Loucy (cell line): ENCODE measurements around the gene CDK15.

Source experiments
- EZH2phosphoT487 ChIP-seq: fragments of 200-600 bp; IDR thresholded peaks from 2 replicates; pipeline ENCODE4 v1.6.1; 2018; ENCODE audit warnings: antibody characterized with exemption, mild to moderate bottlenecking, moderate library complexity, borderline replicate concordance
- TF ChIP-seq, protein P1 (sequence below): fragments of 200-600 bp; sonication (generic); conservative IDR thresholded peaks from 2 replicates; pipeline ENCODE4 v1.5.1; 2014; ENCODE audit warnings: mild to moderate bottlenecking, antibody characterized with exemption, low read length

DNA sequence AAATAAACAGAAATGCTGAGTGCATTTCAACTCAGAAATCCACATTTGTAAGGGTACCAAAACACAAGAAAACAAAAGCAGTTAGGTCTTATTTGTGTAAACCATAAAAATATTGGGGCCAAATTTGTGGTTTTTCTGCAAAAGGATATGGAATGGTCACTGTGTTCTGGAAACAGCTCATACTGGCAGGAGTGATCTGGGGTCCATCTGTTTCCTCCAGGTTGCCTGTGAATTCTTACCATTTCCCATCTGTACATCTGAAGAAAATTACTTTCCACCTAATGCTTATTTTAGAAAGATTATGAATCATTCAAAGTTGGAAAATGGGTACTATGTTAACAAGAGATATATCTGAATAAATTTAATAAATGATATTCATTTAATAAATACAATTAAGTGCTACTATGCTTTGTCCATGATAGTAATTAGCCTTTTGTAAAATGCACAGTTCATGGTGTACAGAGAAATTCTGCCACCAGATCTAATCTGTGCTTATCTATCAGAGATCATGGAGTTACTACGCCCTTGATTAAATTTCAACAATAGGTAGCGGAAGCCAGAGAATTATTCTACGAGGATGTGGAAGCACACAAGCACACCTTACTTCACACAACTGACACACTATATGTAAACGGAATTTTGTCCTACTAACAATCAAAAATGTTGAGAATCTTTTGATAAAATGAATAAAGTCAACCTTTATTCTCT is 36.5 kb upstream of the CDK15 start:
- TF ChIP-seq, protein P1, sequence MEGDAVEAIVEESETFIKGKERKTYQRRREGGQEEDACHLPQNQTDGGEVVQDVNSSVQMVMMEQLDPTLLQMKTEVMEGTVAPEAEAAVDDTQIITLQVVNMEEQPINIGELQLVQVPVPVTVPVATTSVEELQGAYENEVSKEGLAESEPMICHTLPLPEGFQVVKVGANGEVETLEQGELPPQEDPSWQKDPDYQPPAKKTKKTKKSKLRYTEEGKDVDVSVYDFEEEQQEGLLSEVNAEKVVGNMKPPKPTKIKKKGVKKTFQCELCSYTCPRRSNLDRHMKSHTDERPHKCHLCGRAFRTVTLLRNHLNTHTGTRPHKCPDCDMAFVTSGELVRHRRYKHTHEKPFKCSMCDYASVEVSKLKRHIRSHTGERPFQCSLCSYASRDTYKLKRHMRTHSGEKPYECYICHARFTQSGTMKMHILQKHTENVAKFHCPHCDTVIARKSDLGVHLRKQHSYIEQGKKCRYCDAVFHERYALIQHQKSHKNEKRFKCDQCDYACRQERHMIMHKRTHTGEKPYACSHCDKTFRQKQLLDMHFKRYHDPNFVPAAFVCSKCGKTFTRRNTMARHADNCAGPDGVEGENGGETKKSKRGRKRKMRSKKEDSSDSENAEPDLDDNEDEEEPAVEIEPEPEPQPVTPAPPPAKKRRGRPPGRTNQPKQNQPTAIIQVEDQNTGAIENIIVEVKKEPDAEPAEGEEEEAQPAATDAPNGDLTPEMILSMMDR, result no peak
- TF ChIP-seq EZH2phosphoT487, result no peak
